GM12878 (cell line): ENCODE measurements around the gene ABCG1. TPM values are rescaled to one million over a fixed set of nuclear protein-coding genes. Genes with fewer than 3 reads are reported as not detected.

Experiments
- ATAC-seq: fragments of 200-7000 bp; cut with Tn5 transposase; 3 replicates; pipeline ENCODE4 v1.9.1; 2020; ENCODE audit warnings: mild to moderate bottlenecking, moderate library complexity
- BruUV-seq: library from RNA; stranded (reverse); fragments of 400-500 nt; replicated peaks from 2 replicates; lab custom pipeline; 2021; lab: Mats Ljungman, UMichigan
- CTCF ChIA-PET: fragments of 300-600 bp; sonication (Branson Sonifier 250); formaldehyde crosslinking; extraction: SDS; loops from one replicate; lab custom pipeline; 2021; ENCODE audit warnings: inconsistent platforms; lab: Yijun Ruan, JAX
- POLR2A ChIA-PET: fragments of 350-600 bp; formaldehyde crosslinking; extraction: SDS; loops from one replicate; lab custom pipeline; 2021; ENCODE audit warnings: inconsistent platforms; lab: Charles Lee
- RAD21 ChIA-PET: fragments of 300-600 bp; sonication (Branson Sonifier 250); formaldehyde crosslinking; loops from one replicate; lab custom pipeline; 2023; ENCODE audit warnings: antibody characterized with exemption; ENCODE audit not compliant: unreplicated experiment; lab: Charles Lee
- SMC1A ChIA-PET: fragments of 300-600 bp; sonication (Branson Sonifier 250); formaldehyde crosslinking; loops from one replicate; lab custom pipeline; 2023; ENCODE audit not compliant: unreplicated experiment, uncharacterized antibody; lab: Charles Lee
- DNase-seq: peaks from one replicate; pipeline ENCODE4 v3.0.0-alpha.2; 2011; ENCODE audit warnings: low read depth, low spot score
- FAIRE-seq: peaks from 3 replicates; lab custom pipeline; 2011; peaks lifted over from hg19 to GRCh38; lab: Jason Lieb, UNC
- H2AFZ ChIP-seq: 2 replicates; pipeline ENCODE4 v1.6.0; 2011; ENCODE audit warnings: low read depth, low read length, control low read depth; ENCODE audit not compliant: control insufficient read depth
- H3K27ac ChIP-seq: 2 replicates; pipeline ENCODE4 v1.5.1; 2011; ENCODE audit warnings: control low read depth; ENCODE audit not compliant: control insufficient read depth, insufficient read depth
- H3K27me3 ChIP-seq, 2 experiments: replicated peaks in 1 of 2; 2 replicates each; pipeline versions ENCODE4 v1.6.0 to v1.6.1; 2011; ENCODE audit warnings: low read length in 1 of 2; ENCODE audit not compliant: control insufficient read depth in 2 of 2, insufficient read depth in 2 of 2
- H3K36me3 ChIP-seq, 2 experiments: 2 replicates each; pipeline ENCODE4 v1.5.1; 2011; ENCODE audit warnings: low read length in 1 of 2; ENCODE audit not compliant: control insufficient read depth in 2 of 2, insufficient read depth in 2 of 2
- H3K4me1 ChIP-seq: 2 replicates; pipeline ENCODE4 v1.6.1; 2011; ENCODE audit warnings: mild to moderate bottlenecking, low read length, moderate library complexity, mixed read lengths; ENCODE audit not compliant: control insufficient read depth, insufficient read depth
- H3K4me2 ChIP-seq: 2 replicates; pipeline ENCODE4 v1.6.0; 2011; ENCODE audit warnings: control low read depth; ENCODE audit not compliant: control insufficient read depth, insufficient read depth
- H3K4me3 ChIP-seq: fragments of 200-600 bp; sonication (generic); 2 replicates; pipeline ENCODE4 v1.5.1; 2016
- H3K79me2 ChIP-seq: 2 replicates; pipeline ENCODE4 v1.6.0; 2011; ENCODE audit warnings: low read length; ENCODE audit not compliant: control insufficient read depth, insufficient read depth
- H3K9ac ChIP-seq: 2 replicates; pipeline ENCODE4 v1.8.0; 2011; ENCODE audit warnings: low read length, control low read depth, mixed read lengths; ENCODE audit not compliant: control insufficient read depth, insufficient read depth
- H3K9me3 ChIP-seq: replicated peaks from 3 replicates; pipeline ENCODE4 v1.5.1; 2011; ENCODE audit warnings: mild to moderate bottlenecking, low read length; ENCODE audit not compliant: control insufficient read depth, insufficient read depth
- H4K20me1 ChIP-seq: 2 replicates; pipeline ENCODE4 v1.6.0; 2011; ENCODE audit not compliant: control insufficient read depth, insufficient read depth
- BACH1 ChIP-seq: fragments of 450-650 bp; IDR thresholded peaks from 2 replicates; pipeline ENCODE4 v1.6.1; 2017; ENCODE audit warnings: mild to moderate bottlenecking, borderline replicate concordance
- DPF2 ChIP-seq: fragments of 450-650 bp; IDR thresholded peaks from 2 replicates; pipeline ENCODE4 v1.6.1; 2017; ENCODE audit warnings: mild to moderate bottlenecking
- HDAC6 ChIP-seq: fragments of 200-600 bp; sonication (generic); IDR thresholded peaks from one replicate; pipeline ENCODE4 v1.8.0; 2017; ENCODE audit warnings: antibody characterized with exemption; ENCODE audit not compliant: unreplicated experiment
- RFX5 ChIP-seq: IDR thresholded peaks from 2 replicates; pipeline ENCODE4 v1.6.1; 2011; ENCODE audit warnings: low read depth, low read length, improper control_type of control experiment
- SRF ChIP-seq, 2 experiments: IDR thresholded peaks; 2 replicates each; pipeline ENCODE4 v1.6.1; 2011; ENCODE audit warnings: low read depth in 2 of 2, low read length in 2 of 2, mild to moderate bottlenecking in 1 of 2, moderate library complexity in 1 of 2
- WGBS: methylation state at CpG from one replicate; pipeline ENCODE4 v1.1.6; 2016; ENCODE audit warnings: low lambda C conversion rate; ENCODE audit not compliant: insufficient replicate concordance, insufficient coverage; ENCODE audit errors: missing lambda C conversion rate; 5-methylcytosine and 5-hydroxymethylcytosine counted together
- in situ Hi-C: fragments of 300-500 bp; cut with MboI; formaldehyde crosslinking; loops from 9 replicates; pipeline ENCODE4 v1.14.3; 2018; ENCODE audit warnings: mixed read lengths
- intact Hi-C: fragments of 100-400 bp; cut with micrococcal nuclease; formaldehyde crosslinking; loops from one replicate; pipeline ENCODE4 v1.14.2; 2022; ENCODE audit not compliant: unreplicated experiment
- polyA plus RNA-seq, 11 experiments: library from polyadenylated mRNA; depleted of rRNA in 4 of 11; unstranded in 6 of 11; stranded (reverse) in 5 of 11; fragments of >200 nt; fragmentation: Nextera tagmentation in 4 of 11; fragmentation: Illumina TruSeq in 1 of 11; extraction: Ambion mirVana in 4 of 11; extraction: Trizol in 1 of 11; gene quantifications; 1 replicate in 1 of 11; 2 replicates in 10 of 11; pipeline versions ENCODE4 v1.2.1 to v1.2.3, GENCODE V29; 2011 to 2016; ENCODE audit warnings: inconsistent platforms in 2 of 11, missing spikeins in 2 of 11, low read depth in 1 of 11
- total RNA-seq, 4 experiments: library from RNA; depleted of rRNA in 3 of 4; stranded (reverse); fragments of >200 nt in 3 of 4; fragmentation: Illumina TruSeq in 1 of 4; extraction: Trizol in 1 of 4; gene quantifications; 2 replicates each; pipeline versions ENCODE4 v1.2.1 to v1.2.3, GENCODE V29; 2013 to 2021
- TF ChIP-seq, protein P1 (sequence below): fragments of 450-650 bp; IDR thresholded peaks from 2 replicates; pipeline ENCODE4 v1.6.1; 2016; ENCODE audit warnings: mild to moderate bottlenecking

The ABCG1 gene
- total and polyA plus RNA-seq, 10 of the 15 experiments (the other 5 are each of a cell fraction or from before 2014, with no cell fraction given): 0.59 to 19.3 (median 5.7) TPM

- no peak for FAIRE-seq
- no peak overlapping the region for H3K4me3 ChIP-seq
- no peak for DNase-seq
- H3K9me3 ChIP-seq: no peaks in the 10 kb centered on the region; the same call in 1 of the 3 replicates
- no peak for ATAC-seq
- H4K20me1 ChIP-seq: no peaks in the 10 kb centered on the region; the same call in 1 of the 2 replicates
- in situ Hi-C loops: no loop called here
- POLR2A ChIA-PET: interaction anchor here (1.1 kb wide), 1 partner anchor 69 kb away, joined by 3 read pairs; no protein-coding TSS in a partner anchor
- H3K36me3 ChIP-seq: no peaks in the 10 kb centered on the region
- 69% methylated on average over 11 of the region's 11 CpGs for WGBS
- no peak overlapping the region for H3K27ac ChIP-seq
- 0 out of 4 replicates have a peak, but pooled peaks of 1 of the 2 experiments have one; percentile 29 for TF ChIP-seq SRF (IDR thresholded peaks at IDR 0.05; ENCODE audit: low read depth in 2 of 2, low read length in 2 of 2)
- TF ChIP-seq BACH1: no peak
- TF ChIP-seq, protein P1, sequence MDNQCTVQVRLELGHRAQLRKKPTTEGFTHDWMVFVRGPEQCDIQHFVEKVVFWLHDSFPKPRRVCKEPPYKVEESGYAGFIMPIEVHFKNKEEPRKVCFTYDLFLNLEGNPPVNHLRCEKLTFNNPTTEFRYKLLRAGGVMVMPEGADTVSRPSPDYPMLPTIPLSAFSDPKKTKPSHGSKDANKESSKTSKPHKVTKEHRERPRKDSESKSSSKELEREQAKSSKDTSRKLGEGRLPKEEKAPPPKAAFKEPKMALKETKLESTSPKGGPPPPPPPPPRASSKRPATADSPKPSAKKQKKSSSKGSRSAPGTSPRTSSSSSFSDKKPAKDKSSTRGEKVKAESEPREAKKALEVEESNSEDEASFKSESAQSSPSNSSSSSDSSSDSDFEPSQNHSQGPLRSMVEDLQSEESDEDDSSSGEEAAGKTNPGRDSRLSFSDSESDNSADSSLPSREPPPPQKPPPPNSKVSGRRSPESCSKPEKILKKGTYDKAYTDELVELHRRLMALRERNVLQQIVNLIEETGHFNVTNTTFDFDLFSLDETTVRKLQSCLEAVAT: peak; percentile 95
- no peak for TF ChIP-seq HDAC6
- TF ChIP-seq RFX5: no peak
- TF ChIP-seq DPF2: no peak
- BruUV-seq: no TSS peak
- no peaks in the 10 kb centered on the region for H3K27me3 ChIP-seq
- H3K4me1 ChIP-seq: peaks cover 19% of the 10 kb centered on the region
- no peaks in the 10 kb centered on the region for H3K79me2 ChIP-seq
- CTCF ChIA-PET: interaction anchor here (1.3 to 3.8 kb wide), 5 partner anchors 9 to 70 kb away, joined by 5 to 19 read pairs (median 6); no protein-coding TSS in a partner anchor
- intact Hi-C loops: loop anchor here (5.0 kb wide), 1 partner anchor 42 kb away; no protein-coding TSS in a partner anchor
- no peak overlapping the region for H2AFZ ChIP-seq
- no peak overlapping the region for H3K9ac ChIP-seq
- RAD21 ChIA-PET: interaction anchor here (0.9 to 2.0 kb wide), 4 partner anchors 26 to 69 kb away, joined by 3 to 12 read pairs (median 4); no protein-coding TSS in a partner anchor
- SMC1A ChIA-PET: interaction anchor here (1.4 to 3.6 kb wide), 6 partner anchors 11 to 69 kb away, joined by 3 to 23 read pairs (median 12); no protein-coding TSS in a partner anchor
- H3K4me2 ChIP-seq: no peak overlapping the region
Measured at GRCh38 chr21:42189860-42190485, 29.0 kb upstream of the ABCG1 start.
